Putamen (tissue), 1 donor: ENCODE data around the gene PDE4D.
"Not testable (repeated sequence)": the region's sequence is repeated elsewhere in the genome, so short reads cannot be mapped to it uniquely, and the experiment has no call there.

Experiments
- DNase-seq: peaks from one replicate; pipeline ENCODE4 v3.0.0-alpha.2; 2016; ENCODE audit warnings: low spot score

Gene PDE4D

DNA sequence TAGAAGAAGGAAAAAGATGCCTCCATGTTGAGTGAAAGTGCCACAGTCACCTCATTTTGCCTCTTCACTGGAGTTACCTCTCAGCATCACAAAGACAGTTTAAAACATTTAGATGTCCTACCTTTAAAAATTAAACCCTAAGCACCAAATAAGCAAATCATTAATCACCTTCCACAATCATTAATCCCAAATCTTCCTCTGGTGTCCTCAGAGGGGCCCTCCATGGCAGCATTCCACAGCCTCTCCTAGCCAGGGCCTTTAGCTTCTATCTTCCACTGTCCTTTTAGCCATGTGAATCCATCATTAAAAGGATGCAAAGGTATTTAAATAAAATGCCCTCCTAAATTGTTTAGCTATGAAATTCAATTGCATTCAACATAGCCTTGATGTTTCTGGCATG is 310.8 kb downstream of the PDE4D start:
- no peak for DNase-seq

DNA sequence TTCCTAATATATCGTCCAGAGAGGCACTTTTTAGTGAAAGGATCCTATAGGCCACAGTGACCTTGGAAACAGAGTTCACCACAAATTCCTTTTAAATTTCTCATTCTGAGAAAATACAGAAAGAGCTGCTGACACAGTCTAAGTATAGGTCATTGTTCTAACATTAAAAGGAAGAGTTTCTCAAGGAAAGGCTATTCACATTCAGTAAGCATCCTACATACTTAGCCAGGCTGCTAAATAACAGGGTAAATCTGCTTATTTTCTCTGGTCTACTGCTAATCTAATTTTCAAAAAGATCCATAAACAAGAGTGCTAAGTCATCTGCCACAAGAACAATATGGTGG is 313.7 kb downstream of the PDE4D start:
- no peak for DNase-seq

DNA sequence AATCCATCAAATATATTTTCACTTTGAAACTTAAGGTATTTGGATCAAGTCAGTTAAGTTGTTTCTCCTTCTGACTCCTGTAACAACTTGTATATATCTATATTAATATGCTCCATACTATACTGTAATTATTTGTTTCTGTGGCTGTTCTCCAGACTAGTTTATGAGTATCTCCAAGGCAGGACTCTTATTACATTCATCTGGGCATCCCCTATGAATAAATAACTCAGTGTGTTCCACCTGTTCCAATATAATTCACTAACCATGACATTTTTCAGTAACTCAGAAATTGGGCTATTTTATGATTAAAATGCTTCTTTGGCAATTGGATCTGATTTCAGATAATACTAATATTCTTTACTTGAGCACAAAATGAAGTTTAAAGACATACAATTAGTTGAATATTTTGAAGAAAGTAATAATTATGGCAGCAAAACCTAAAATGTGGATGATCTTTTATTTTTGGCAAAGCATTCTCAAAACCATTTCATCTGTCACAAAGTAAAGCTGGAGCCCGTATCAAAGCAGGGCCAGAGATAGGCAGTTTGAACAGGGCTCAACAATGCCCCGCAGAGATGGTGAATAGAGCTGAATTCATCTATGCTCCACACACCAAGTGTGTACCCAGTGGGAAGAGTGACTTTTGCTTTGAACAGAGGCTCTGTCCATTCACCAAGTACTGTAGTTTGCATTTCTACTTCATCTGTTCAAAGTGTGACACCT is 314.3 kb downstream of the PDE4D start:
- DNase-seq, result no peak

DNA sequence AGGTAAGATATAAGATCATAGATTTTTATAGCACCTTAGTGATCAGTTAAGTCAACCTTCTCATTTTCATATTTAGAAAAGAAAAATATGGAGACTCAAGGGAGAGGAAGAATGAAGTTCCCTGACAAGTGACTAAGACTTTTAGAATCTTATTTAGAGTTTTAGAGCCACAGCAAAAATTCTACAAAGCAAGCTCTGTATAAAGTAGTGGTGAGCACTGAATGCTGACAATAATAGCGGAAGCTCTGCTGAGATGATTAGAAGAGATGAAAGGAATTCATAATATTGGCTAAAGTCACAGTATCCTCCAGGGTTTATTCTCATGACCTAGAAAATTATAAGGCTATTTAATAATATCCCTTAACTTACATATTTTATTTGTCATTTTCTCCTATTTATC is 316.0 kb downstream of the PDE4D start:
- no peak for DNase-seq

DNA sequence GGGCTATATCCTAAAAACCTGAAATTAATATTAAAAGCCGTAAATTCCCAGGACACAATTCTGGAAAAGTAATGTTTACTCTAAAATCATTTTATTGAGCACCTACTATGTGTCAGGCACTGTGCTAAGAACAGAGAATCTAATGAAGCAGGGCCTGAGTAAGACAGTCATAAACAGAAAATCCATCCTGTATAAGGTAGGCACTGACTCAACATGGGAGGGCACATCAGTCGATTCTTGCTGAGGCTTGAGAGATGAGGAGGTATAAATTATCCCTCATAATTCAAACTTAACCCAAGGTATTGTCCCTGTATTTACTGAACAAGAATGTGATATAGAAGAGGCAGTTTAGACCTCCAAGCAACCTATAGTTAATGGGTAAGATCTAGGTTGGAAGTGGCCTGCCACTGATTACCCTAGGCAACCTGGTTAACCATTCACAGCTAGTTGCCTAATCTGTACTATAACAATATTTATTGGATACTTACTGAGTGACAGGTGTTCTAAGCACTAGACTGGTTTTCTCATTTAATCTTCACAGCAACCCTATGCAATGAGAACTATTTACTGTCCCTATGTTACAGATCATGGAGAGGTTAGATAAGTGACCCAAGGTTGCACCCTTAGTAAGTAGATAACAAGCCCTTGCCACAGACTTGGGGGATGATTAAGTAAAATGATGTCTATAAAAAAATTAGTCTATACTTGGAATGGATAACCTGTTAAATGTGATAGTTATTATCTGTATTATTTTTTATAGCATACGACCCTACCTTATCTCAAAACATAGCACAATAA is 317.7 kb downstream of the PDE4D start:
- no peak for DNase-seq

DNA sequence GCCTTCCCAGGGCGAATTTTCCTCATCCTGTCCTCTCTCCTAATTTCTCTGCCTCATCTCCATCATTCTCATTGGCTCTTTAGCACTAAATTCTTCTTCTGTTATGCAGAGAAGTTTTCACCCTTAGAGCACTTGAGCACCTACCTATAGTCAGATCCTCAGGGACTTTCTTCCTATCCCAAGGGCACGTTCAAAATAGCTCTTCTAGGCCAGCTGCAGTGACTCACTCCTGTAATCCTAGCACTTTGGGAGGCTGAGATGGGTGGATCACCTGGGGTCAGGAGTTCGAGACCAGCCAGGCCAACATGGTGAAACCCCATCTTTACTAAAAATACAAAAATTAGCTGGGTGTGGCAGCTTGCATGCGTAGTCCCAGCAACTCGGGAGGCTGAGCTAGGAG is 320.0 kb downstream of the PDE4D start:
- DNase-seq, result not testable (repeated sequence)

DNA sequence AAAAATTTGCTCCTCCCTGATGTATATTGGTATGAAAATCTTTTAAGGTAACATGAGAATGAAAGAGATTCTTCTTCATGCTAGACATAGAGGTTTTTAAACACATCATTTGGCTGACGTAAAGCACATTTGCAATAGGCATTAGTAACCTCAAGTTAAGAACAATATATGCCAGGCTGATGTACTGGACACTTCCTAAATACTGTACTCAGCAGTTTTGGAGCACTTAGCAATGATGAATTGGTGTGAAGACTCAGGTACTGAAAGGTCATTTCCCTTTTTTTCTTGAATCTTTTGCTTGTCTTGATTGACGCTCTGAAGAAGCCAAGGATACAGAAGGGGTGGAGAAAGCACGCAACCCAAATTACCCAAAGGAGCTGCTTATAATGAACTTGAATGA is 322.5 kb downstream of the PDE4D start:
- DNase-seq, result no peak

DNA sequence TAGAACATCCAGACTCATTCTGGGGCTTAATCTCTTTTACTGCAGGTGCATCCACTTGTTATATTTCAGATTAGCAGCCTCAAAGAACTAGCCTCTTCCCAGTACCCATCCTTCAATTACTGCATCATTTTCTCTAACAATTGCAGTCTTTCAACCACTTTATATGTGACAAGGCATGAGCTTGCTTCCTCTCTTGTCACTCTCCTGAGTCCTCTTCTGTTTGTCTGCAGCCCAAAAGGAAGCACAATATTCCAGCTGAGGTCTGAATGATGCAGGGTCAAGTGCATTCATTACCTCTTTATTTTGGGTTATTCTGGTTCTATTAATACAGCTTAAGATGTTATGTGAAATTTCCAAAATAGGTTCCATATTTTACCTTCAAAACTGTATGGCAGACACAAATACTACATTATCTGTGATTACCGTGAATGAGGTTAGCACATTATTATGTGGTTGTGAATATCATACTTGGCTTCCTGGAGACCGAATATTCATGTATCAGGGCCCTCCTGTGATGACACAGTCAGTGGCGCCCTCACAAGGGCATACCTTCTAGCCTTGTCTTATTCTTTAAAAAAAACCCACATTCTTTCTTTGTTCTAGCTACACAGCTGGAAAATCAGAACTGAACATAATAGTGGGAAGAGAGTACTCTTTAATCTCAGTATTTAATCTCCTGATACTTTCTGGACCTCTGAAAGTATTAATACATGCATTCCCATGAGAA is 323.8 kb downstream of the PDE4D start:
- DNase-seq, result no peak

DNA sequence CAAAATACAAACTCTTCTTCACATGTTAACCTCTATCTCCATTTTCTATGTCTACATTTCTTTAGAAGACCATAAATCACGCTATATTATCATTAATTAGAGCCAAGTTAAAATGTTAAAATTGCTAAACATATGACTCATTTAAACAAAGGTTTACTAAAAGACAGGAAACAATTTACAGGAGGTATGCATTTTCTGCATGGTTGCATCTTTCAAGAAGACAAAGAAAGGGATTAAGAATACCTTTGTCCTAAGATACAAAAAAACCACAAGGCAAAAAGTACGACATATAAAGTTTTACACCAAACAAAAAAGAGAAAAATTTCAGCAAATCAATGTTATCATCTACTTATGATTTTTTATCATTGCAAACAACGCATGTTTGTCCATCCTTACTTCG is 324.4 kb downstream of the PDE4D start:
- no peak for DNase-seq

DNA sequence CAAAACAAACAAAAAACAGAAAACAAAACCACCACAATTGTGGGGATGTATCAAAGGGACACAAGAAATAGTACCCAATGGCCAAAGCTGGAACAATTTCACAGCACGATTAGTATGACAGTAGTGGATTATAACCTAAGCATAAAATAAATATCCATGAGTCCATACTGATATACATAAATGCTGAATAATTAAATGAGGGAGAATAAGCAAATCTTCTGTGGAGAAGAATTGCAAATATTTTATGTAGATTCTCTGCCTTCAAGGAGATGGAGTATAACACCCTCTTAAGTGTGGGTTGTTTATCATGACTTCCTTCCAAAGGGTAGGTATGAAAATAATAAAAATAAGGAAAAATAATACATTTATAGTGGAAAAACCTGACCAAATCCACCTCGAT is 325.4 kb downstream of the PDE4D start:
- no peak for DNase-seq

DNA sequence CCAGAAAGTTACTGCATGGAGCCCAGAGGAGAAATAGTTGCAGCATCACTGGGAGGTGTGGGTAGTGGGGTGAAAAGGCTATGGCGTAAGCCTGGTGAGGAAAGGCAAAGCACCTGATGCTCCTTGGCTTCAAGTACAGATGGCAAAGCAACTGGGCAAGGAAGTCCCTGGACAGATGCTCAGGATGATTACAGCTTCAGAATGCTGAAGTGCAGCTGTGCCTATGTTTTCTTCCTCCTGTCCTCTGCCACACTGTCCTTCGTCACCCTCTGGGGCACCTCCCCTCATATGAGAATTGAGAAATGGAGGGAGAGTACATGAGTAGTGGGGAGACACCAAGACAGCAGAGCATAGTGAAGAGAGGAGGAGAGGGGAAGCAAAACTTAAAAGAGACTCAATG is 328.0 kb downstream of the PDE4D start:
- DNase-seq, result no peak

DNA sequence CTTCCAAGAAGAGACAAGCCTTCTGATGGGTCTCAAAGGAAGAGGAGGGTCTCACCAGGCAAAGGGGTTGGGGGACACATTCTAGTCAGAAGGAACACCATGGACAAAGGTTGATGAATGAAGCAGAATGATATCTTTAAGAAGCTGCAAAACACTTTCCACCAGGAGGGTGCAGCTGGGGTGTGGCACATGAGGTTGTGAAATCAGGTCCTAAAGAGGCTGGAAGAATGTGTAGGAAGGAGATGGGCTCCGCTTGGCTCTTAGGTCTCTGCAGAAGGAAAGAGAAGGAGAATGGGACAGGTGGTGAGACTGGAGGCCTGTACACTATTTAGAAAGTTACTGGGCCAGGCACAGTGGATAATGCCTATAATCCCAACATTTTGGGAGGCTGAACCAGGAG is 328.6 kb downstream of the PDE4D start:
- no peak for DNase-seq

DNA sequence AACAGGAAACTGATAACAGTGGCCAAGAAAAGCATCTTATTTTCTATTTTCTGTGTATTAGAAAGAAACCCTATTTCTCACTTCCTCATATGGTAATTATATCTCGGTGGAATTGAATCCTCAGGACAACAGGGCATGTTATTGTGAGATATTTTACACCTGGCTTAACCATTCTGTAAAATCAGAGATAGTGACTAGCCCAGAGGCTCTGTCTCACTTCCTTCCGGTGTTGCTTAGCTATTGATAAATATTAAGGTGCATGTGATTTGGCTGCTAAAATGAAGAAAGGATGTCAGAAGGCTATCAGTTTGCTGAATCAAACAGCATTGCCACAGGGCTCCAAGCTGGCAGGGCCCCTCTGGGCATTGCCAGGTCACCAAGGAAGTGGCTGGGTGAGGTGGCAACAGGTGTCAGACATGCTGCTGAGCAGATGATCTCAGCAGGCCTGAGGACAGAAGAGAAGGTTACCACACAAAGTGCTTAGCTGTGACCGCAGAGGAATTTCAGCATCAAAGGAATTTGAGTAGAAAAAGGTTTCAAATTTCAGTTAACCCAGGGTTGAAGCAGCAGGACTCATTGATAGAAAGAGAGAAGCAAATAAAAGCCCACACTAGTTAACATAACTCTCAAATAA is 330.7 kb downstream of the PDE4D start:
- no peak for DNase-seq

DNA sequence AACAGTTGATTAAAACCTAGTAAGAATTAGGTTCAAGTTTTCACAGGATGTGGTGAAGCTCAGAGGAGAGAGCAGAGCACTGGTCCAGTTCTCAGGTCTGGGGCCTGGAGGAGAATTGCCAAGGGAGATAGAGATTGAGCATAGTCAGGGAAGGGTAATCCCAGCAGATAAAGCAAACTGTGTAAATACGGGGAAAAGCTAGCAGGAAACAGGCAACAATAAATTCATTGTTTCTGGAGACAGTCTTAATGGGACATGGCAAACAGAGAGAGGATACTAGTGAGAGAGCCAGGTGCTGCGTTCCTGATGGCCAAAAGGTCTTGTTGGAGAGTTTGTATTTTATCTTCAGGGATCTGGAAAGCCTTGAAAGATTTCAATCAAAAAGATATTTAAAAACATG is 333.0 kb downstream of the PDE4D start:
- no peak for DNase-seq

DNA sequence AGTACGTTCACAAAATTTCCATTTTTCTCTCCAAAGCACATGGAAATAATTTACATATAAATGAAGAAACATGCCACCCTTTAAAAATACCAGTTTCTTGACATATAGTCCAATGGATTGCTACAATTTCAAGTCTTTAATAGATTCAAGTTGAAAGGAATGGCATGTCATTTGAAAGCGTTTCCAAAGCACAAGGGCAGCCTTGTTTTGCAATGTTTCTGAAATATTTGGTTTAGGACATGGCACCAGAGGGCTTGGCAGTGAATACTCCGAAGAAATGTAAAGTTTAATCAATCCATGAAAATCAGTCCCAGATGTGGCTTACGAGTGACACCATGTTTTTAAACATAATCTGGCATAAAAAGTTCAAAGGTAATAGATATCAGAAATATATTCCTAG is 333.7 kb downstream of the PDE4D start:
- DNase-seq, result no peak

DNA sequence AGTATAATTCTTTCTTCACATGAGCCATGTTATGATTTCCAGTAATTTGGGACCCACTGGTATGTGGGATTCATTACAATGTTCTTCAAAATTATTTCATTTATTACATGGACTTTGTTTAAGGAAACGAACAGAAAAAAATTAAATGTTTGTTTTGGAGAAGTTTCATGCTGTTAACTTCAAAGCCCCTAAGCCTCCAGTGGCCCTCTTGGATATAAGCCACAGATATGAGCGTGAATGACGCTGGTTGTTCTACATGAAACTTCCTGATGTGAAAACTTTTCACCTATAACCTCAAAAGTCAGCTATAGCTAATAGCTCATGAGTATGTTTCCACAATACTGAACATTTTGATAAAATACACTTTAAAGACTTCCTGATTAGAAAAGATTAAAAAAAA is 334.2 kb downstream of the PDE4D start:
- no peak for DNase-seq

DNA sequence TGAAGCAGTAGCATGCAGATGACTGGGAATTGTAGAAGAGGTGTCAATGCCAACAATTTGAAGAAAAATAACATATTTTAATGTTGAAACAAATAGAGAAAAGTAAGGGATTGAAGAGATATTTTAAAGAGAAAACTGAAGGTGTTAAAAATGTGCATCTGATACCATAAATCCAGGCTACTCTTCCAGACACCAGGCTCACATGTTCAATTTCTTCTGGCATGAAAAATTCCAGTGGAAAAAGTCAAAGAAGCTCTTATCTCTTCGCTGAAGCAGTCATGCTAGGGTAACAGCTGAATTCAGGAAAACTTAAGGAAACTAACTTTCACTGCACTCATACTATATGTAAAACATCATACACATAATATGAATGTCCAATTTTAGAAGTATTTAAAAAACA is 335.0 kb downstream of the PDE4D start:
- no peak for DNase-seq

DNA sequence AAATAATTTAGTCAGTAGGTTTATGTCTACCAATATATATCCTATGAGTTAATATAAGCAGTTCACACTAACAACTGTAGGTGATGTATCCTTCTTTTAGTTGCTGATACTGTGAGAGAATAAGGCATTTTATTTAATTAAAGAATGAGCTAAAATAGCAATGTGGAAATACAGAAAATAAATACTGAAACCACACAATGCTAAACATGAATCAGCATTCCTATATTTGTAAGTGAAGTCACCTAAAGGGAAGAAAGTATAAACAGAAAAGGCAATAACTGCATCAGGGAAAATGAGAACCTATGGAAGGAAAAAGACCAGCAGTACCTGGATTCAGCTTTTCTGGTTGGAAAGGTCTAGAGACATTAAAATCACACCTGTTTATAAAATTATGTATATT is 336.0 kb downstream of the PDE4D start:
- DNase-seq, result no peak

DNA sequence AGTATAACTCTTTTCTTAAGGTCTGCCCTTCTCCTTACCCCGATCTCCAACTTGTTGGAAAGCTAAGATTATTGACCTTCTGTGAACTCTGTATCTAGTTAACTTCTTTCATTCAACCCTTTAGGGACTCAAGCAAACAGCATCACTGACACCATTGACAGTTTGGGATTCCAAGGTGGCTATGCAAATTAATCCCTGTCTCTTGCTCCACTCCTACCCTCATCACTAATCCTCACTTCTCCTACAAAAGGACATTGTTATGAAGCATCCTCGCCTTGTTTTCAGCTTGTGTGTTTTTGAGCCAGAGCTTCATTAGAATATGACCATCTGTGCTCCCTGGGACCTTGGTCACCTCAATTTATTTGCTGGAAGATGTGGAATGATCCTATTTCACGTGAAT is 337.9 kb downstream of the PDE4D start:
- DNase-seq, result no peak

DNA sequence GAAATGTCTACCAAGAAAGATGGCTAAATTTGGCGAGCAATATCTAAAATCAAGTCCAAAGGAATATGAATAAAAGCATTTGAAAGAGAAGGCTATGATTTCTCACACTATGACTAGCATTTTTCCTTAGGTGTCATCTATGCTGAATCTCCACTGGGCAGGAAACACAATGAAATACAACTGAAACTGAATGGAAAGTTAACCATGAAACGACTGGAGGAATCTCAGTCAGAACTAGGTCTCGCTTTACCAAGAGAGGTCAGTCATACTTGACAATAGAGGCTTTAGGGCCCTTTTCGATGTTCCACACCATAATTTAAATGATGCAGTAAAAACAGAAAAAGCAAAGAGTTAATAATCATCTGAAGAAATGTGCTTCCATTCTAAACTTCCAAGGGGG is 339.0 kb downstream of the PDE4D start:
- DNase-seq, result no peak

DNA sequence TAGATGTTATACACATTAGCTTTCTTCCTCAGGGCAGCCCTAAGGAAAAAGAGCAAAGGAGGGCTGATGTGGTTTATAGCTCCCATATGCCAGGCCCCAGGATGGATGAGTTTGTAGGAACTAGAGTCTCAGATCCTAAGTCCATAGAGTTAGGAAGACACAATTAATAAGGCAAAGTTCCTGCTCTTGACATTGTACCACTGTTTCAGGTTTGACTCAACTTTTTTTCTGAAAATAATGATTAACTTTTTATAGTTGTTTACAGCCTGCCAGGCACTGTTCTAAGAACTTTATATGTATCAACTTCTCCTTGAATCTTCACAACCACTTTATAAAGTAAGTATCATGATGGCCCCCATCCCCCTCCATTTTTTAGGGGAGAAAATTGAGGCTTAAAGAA is 339.5 kb downstream of the PDE4D start:
- DNase-seq, result no peak

DNA sequence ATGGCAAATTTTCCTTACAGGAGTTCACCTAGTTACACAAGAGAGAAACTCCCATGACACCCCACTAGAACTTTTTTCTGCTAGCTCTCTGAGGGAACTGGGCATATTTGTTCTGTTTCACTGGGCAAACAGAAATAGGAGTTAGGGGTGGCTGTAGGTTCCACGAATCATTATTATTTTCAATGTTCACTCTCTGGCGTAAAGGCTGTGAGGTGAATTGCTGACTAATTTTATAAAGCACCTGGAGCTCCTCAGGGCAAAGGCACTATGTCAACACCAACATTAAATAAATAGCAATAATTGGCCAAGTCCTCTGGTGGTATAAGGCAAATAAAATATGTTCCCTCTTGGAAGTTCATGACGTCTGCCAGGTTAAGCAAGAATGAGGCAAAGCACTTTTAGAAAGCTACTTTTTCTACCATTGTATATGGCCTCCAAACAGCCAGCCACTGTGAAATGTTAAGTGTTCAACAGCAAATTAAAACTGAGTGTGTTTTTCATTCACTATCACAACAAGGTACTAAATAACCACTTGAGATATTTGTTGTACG is 344.6 kb downstream of the PDE4D start:
- no peak for DNase-seq
